Measurements from ENCODE around the gene ACMSD. TPM values are rescaled to one million over a fixed set of nuclear protein-coding genes. Genes with fewer than 3 reads are reported as not detected.

The ACMSD gene
- not detected for total RNA-seq

DNA sequence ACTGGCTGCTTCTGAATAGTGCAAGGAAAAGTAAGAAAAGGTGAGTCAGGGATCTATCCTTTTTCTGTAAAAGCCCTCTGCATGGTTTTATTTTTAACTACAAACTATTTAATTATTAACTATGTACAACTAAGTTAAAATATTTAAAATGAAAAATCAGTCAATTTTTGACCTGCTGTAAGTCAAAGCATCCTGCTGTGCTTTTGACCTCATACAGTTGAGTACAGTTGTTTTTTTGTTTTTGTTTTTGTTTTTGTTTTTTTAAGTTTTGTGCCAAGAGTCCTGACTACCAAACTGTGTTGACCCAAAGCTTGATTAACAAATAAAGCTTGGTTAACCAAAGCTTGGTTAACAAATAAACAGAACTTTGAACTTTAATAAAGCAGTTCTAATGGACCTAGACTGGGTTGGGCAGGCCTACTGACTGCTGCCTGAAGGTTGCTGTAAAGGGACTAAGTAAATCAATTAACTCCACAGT is at the start of gene ACMSD:
Gene ACMSD (plus strand): TSS at position 474 of the 478 bp plus-strand sequence. CDS start 67 bp downstream, outside the sequence.
- POLR2A ChIA-PET = interaction anchor here (0.7 kb wide), 1 partner anchor 15 kb away, joined by 3 read pairs; no protein-coding TSS in a partner anchor
- TF ChIP-seq, protein P1, sequence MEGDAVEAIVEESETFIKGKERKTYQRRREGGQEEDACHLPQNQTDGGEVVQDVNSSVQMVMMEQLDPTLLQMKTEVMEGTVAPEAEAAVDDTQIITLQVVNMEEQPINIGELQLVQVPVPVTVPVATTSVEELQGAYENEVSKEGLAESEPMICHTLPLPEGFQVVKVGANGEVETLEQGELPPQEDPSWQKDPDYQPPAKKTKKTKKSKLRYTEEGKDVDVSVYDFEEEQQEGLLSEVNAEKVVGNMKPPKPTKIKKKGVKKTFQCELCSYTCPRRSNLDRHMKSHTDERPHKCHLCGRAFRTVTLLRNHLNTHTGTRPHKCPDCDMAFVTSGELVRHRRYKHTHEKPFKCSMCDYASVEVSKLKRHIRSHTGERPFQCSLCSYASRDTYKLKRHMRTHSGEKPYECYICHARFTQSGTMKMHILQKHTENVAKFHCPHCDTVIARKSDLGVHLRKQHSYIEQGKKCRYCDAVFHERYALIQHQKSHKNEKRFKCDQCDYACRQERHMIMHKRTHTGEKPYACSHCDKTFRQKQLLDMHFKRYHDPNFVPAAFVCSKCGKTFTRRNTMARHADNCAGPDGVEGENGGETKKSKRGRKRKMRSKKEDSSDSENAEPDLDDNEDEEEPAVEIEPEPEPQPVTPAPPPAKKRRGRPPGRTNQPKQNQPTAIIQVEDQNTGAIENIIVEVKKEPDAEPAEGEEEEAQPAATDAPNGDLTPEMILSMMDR (IDR thresholded peaks at IDR 0.05) = no peak
- CTCF ChIA-PET = no interaction called here
- Mint-ChIP-seq H3K4me3 (no peak within 1 kb of the TSS), H3K4me1 (ENCODE audit: low read depth) (no peaks in the 10 kb centered on the region), H3K27me3 (peaks cover 17% of the 10 kb centered on the region), H3K9me3 (peaks cover 13% of the 10 kb centered on the region), H3K36me3 (ENCODE audit: low read depth) (no peaks in the 10 kb centered on the region), H3K27ac (no peak within 1 kb of the TSS)
- DNase-seq (no peak), ATAC-seq (no peak)
- intact Hi-C loops (cut with micrococcal nuclease) = no loop called here

DNA sequence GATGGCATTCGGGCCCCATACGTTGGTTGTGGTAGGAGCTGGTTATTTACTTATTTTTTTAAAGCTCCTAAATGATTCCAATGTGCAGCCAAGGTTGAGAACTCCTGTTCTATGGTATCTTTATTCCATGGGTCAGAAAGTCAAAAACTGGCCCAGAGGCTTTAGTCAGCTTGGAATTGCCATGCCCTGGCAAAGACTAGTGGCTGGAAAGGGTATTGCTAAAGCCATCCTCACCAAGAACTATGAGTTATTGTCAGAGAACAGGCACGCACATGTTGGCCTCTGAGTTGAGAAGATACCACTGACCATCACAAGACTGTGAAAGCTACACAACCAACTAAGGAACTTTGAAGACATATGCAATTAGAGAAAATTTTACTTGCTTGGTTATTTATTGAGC is 47.9 kb upstream of the ACMSD start:
- POLR2A ChIA-PET = no interaction called here
- Mint-ChIP-seq H3K36me3 (ENCODE audit: low read depth) (no peaks in the 10 kb centered on the region), H3K27ac (no peak overlapping the region), H3K4me1 (ENCODE audit: low read depth) (no peaks in the 10 kb centered on the region), H3K4me3 (no peak overlapping the region), H3K27me3 (peaks cover 4% of the 10 kb centered on the region), H3K9me3 (no peaks in the 10 kb centered on the region)
- no peak for DNase-seq
- CTCF ChIA-PET = interaction anchor here (0.8 to 1.0 kb wide), 2 partner anchors 11 to 173 kb away, joined by 3 to 4 read pairs; no protein-coding TSS in a partner anchor
- ATAC-seq = no peak
- intact Hi-C loops (cut with micrococcal nuclease) = no loop called here
- TF ChIP-seq, protein P1 (IDR thresholded peaks at IDR 0.05) = peak; percentile 7

DNA sequence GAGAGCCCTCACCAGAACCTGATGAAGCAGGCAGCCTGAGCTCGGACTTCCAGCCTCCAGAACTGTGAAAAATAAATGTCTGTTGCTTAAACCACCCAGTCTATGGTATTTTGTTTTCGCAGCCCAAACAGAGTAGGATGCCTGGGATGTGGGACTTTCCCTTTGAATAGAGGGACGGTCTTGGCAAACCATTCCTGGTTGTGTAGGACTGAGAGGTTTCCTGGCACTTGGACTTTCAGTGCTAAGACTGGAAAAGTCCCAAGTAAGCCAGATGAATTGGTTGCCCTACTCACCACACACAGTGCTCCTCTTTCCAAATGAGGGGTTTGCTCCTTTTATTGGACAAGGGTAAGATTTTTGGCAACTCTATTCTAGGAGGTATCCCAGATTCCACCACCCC is 46.8 kb upstream of the ACMSD start:
- ChIA-PET POLR2A (no interaction called here), CTCF (no interaction called here)
- Mint-ChIP-seq H3K4me1 (ENCODE audit: low read depth) (no peaks in the 10 kb centered on the region), H3K27me3 (peaks cover 4% of the 10 kb centered on the region), H3K4me3 (no peak overlapping the region), H3K36me3 (ENCODE audit: low read depth) (no peaks in the 10 kb centered on the region), H3K9me3 (no peaks in the 10 kb centered on the region), H3K27ac (no peak overlapping the region)
- intact Hi-C loops (cut with micrococcal nuclease) = no loop called here
- TF ChIP-seq, protein P1 (IDR thresholded peaks at IDR 0.05) = no peak
- ATAC-seq (no peak), DNase-seq (no peak)

DNA sequence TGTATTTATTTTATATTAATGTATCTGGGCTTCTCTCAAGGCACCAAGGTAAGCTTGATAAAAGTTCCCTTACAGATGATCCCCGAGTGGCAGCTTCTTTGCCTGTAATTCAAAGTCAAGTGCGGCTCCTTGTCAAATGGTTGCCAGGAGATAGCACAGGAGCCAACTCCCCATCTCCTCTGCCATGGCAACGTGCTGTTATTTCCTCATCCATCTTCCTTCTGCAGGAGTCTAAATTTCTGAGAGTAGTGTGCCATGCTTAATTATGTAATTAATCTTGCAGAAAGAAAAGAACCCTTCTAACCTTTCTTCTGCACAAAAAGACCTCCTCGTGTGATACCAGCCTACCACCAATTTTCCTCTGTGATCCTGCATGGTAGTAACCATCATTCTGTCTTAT is 46.2 kb upstream of the ACMSD start:
- DNase-seq (no peak), ATAC-seq (no peak)
- H3K4me1 Mint-ChIP-seq (ENCODE audit: low read depth) = no peaks in the 10 kb centered on the region
- intact Hi-C loops (cut with micrococcal nuclease) = no loop called here
- TF ChIP-seq, protein P1 (IDR thresholded peaks at IDR 0.05) = no peak
- no peaks in the 10 kb centered on the region for H3K36me3 Mint-ChIP-seq (ENCODE audit: low read depth)
- ChIA-PET CTCF (no interaction called here), POLR2A (no interaction called here)
- no peaks in the 10 kb centered on the region for H3K9me3 Mint-ChIP-seq
- H3K27me3 Mint-ChIP-seq = peaks cover 6% of the 10 kb centered on the region
- H3K27ac Mint-ChIP-seq = no peak overlapping the region
- no peak overlapping the region for H3K4me3 Mint-ChIP-seq

DNA sequence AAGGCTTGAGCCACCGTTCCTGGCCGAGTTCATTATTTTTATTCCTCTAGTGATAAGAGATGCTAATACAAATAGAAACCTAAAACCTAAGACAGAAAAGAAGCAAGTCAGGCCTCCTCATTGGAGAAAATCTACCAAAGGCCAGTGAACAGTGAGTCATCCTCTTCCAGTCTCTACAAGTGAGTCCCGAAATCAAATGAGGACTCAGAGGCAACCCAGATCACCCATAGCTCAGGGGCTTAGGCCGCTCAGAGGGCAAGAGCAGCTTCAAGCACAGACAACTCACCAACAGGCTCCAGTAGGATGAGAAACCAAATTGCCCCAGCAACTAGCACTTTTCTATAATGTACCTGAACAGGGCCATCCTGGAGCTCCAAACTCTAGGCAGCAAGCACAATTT is 42.7 kb upstream of the ACMSD start:
- H3K4me3 Mint-ChIP-seq = no peak overlapping the region
- peaks cover 7% of the 10 kb centered on the region for H3K27me3 Mint-ChIP-seq
- H3K27ac Mint-ChIP-seq = no peak overlapping the region
- ChIA-PET POLR2A (no interaction called here), CTCF (interaction anchor here (1.5 kb wide), 1 partner anchor 13 kb away, joined by 4 read pairs; no protein-coding TSS in a partner anchor)
- H3K36me3 Mint-ChIP-seq (ENCODE audit: low read depth) = no peaks in the 10 kb centered on the region
- H3K4me1 Mint-ChIP-seq (ENCODE audit: low read depth) = no peaks in the 10 kb centered on the region
- TF ChIP-seq, protein P1 (IDR thresholded peaks at IDR 0.05) = no peak
- ATAC-seq = no peak
- intact Hi-C loops (cut with micrococcal nuclease) = no loop called here
- no peak for DNase-seq
- H3K9me3 Mint-ChIP-seq = no peaks in the 10 kb centered on the region

Data from activated CD8-positive, alpha-beta T cell treated with anti-CD3 and anti-CD28 coated beads for 36 hours (primary cell).